ENCODE data around the gene PIBF1. TPM values are rescaled to one million over a fixed set of nuclear protein-coding genes. Genes with fewer than 3 reads are reported as not detected.

PIBF1 gene
- total and polyA plus RNA-seq, 10 of the 15 experiments (the other 5 are each of a cell fraction or from before 2014, with no cell fraction given) = 6.4 to 24.5 (median 11.1) TPM

DNA sequence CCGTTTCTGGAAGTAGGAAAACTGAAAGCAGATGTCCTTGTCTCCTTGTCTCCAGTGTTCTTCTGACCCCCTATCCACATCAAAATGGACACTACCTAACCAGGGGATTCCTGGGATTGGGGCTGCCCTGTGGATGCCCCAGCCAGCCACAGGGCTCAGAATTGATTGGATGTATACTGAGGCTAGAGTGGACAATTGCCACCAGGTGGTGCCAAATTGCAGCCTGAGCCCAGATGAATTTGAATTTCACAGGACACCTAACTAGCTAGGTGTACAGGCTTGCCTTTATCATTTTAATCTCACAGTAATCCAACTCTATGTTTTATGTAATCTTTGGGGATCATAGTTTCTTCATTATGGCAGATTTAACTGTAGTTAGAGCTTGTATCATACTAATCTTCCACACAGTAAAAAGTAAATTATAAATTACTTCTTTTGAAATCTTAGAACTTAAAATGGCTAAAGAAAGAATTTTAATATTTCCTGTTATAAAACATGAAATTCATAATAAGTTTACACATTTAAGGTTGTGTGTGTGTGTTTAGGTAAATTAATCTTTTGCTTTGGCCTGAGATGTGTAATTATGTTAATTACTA, 58.0 kb downstream of the PIBF1 start:
- ChIA-PET RAD21 (ENCODE audit: unreplicated experiment) (interaction anchor here (0.6 to 1.8 kb wide), 7 partner anchors 25 to 871 kb away, joined by 3 to 6 read pairs (median 4); partner anchors contain the start of gene KLF5), SMC1A (ENCODE audit: uncharacterized antibody, unreplicated experiment) (interaction anchor here (0.6 to 1.3 kb wide), 5 partner anchors 97 to 867 kb away, joined by 3 to 6 read pairs (median 3); no protein-coding TSS in a partner anchor), POLR2A (interaction anchor here (0.6 kb wide), 2 partner anchors 28 to 1225 kb away, joined by 4 to 5 read pairs; no protein-coding TSS in a partner anchor), CTCF (interaction anchor here (0.6 to 2.4 kb wide), 21 partner anchors 9 to 1447 kb away, joined by 3 to 13 read pairs (median 4); no protein-coding TSS in a partner anchor)
- Histone ChIP-seq H3K4me2 (ENCODE audit: control insufficient read depth, insufficient read depth) (no peak overlapping the region), H4K20me1 (ENCODE audit: control insufficient read depth, insufficient read depth) (no peaks in the 10 kb centered on the region), H3K36me3 (ENCODE audit: control insufficient read depth in 2 of 2, insufficient read depth in 2 of 2, low read length in 1 of 2) (no peaks in the 10 kb centered on the region; a peak in 1 of 4 replicates), H3K9ac (ENCODE audit: control insufficient read depth, insufficient read depth, low read length) (no peak overlapping the region), H3K79me2 (ENCODE audit: control insufficient read depth, insufficient read depth, low read length) (no peaks in the 10 kb centered on the region), H3K27me3 (replicated peaks in 1 of 2; ENCODE audit: control insufficient read depth in 2 of 2, insufficient read depth in 2 of 2, low read length in 1 of 2) (no peaks in the 10 kb centered on the region), H3K4me3 (no peak overlapping the region), H2AFZ (ENCODE audit: control insufficient read depth, low read depth, low read length) (no peak overlapping the region), H3K27ac (ENCODE audit: control insufficient read depth, insufficient read depth) (no peak overlapping the region), H3K9me3 (replicated peaks; ENCODE audit: control insufficient read depth, insufficient read depth, low read length) (no peaks in the 10 kb centered on the region), H3K4me1 (ENCODE audit: control insufficient read depth, insufficient read depth, low read length) (no peaks in the 10 kb centered on the region)
- WGBS (ENCODE audit: insufficient coverage, insufficient replicate concordance, low lambda C conversion rate, missing lambda C conversion rate) = 94% methylated on average over 1 of the region's 1 CpG
- DNase-seq (ENCODE audit: low read depth, low spot score) (peak; percentile 3), ATAC-seq (peak; percentile 99), FAIRE-seq (peak; percentile 23)
- intact Hi-C loops (cut with micrococcal nuclease; ENCODE audit: unreplicated experiment) = loop anchor here (1.0 to 2.0 kb wide), 2 partner anchors 577 to 868 kb away; no protein-coding TSS in a partner anchor
- TF ChIP-seq ZNF384 (IDR thresholded peaks at IDR 0.05; ENCODE audit: borderline replicate concordance, low read depth, low read length) (no peak), RAD21 (IDR thresholded peaks at IDR 0.05; ENCODE audit: insufficient read depth, low read depth, low read length) (peak; percentile 92), YY1 (IDR thresholded peaks at IDR 0.05; ENCODE audit: low read depth, low read length) (peak; percentile 38; the same call in 1 of the 2 replicates), GATAD2B (conservative IDR thresholded peaks at IDR 0.05; ENCODE audit: low read depth) (no peak), SIX5 (IDR thresholded peaks at IDR 0.05; ENCODE audit: low read depth, low read length, severe bottlenecking) (no peak), SMC3 (IDR thresholded peaks at IDR 0.05; ENCODE audit: borderline replicate concordance, low read length) (peak; percentile 87), MEF2A (IDR thresholded peaks at IDR 0.05; ENCODE audit: insufficient read depth, low read depth, low read length) (no peak), POLR2AphosphoS5 (IDR thresholded peaks at IDR 0.05; ENCODE audit: low read length) (no peak), RCOR1 (conservative IDR thresholded peaks at IDR 0.05; ENCODE audit: low read depth, low read length) (no peak)
- TF ChIP-seq, protein P1, sequence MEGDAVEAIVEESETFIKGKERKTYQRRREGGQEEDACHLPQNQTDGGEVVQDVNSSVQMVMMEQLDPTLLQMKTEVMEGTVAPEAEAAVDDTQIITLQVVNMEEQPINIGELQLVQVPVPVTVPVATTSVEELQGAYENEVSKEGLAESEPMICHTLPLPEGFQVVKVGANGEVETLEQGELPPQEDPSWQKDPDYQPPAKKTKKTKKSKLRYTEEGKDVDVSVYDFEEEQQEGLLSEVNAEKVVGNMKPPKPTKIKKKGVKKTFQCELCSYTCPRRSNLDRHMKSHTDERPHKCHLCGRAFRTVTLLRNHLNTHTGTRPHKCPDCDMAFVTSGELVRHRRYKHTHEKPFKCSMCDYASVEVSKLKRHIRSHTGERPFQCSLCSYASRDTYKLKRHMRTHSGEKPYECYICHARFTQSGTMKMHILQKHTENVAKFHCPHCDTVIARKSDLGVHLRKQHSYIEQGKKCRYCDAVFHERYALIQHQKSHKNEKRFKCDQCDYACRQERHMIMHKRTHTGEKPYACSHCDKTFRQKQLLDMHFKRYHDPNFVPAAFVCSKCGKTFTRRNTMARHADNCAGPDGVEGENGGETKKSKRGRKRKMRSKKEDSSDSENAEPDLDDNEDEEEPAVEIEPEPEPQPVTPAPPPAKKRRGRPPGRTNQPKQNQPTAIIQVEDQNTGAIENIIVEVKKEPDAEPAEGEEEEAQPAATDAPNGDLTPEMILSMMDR (IDR thresholded peaks at IDR 0.05 in 2 of 3, conservative IDR thresholded peaks at IDR 0.05 in 1 of 3; ENCODE audit: control insufficient read depth in 2 of 3, extremely low read depth in 1 of 3, insufficient read depth in 1 of 3, low read depth in 3 of 3, low read length in 3 of 3) = peak; percentile 77 to 78 (median 78)
- BruUV-seq (replicated peaks) = no TSS peak
- in situ Hi-C loops (cut with MboI) = no loop called here

All from GM12878 (cell line).